ENCODE measurements around the gene PER3. TPM values are rescaled to one million over a fixed set of nuclear protein-coding genes. Genes with fewer than 3 reads are reported as not detected.
"Not testable (repeated sequence)": the region's sequence is repeated elsewhere in the genome, so short reads cannot be mapped to it uniquely, and the experiment has no call there.

PER3 gene
- total and polyA plus RNA-seq, 2 experiments from 2014 or later = 1.9 to 2.7 TPM

- TF ChIP-seq EZH2phosphoT487 (IDR thresholded peaks at IDR 0.05; ENCODE audit: low read depth, severe bottlenecking, unreplicated experiment) (no peak), CTCF (IDR thresholded peaks at IDR 0.05; ENCODE audit: poor library complexity) (no peak), EZH2 (IDR thresholded peaks at IDR 0.05; ENCODE audit: borderline replicate concordance) (no peak)
- Histone ChIP-seq H3K4me1 (ENCODE audit: insufficient read depth) (peaks cover 4% of the 10 kb centered on the region), H3K36me3 (replicated peaks; ENCODE audit: insufficient read depth, low read depth) (no peaks in the 10 kb centered on the region), H3K9me2 (replicated peaks; ENCODE audit: insufficient read depth) (no peaks in the 10 kb centered on the region), H3K79me2 (no peaks in the 10 kb centered on the region), H3K27me3 (no peaks in the 10 kb centered on the region), H3K4me2 (no peak overlapping the region), H2AFZ (no peak overlapping the region), H3K4me3 (no peak overlapping the region), H3K9me3 (ENCODE audit: low read depth) (peaks cover 13% of the 10 kb centered on the region), H3K27ac (no peak overlapping the region), H4K20me1 (ENCODE audit: insufficient read depth, poor library complexity, severe bottlenecking) (no peaks in the 10 kb centered on the region)
- no peak for DNase-seq (ENCODE audit: low spot score)
- 89% methylated on average over 5 of the region's 5 CpGs for WGBS (ENCODE audit: low lambda C conversion rate, missing lambda C conversion rate)
Observed at GRCh38 chr1:7786795-7787194, 2.7 kb downstream of the PER3 start.

- no peak overlapping the region for H3K27ac ChIP-seq
- H3K4me2 ChIP-seq = no peak overlapping the region
- no peak overlapping the region for H2AFZ ChIP-seq
- no peaks in the 10 kb centered on the region for H3K9me2 ChIP-seq (replicated peaks; ENCODE audit: insufficient read depth)
- no peaks in the 10 kb centered on the region for H3K36me3 ChIP-seq (replicated peaks; ENCODE audit: insufficient read depth, low read depth)
- peaks cover 13% of the 10 kb centered on the region for H3K9me3 ChIP-seq (ENCODE audit: low read depth)
- no peaks in the 10 kb centered on the region for H3K4me1 ChIP-seq (ENCODE audit: insufficient read depth)
- no peak for DNase-seq (ENCODE audit: low spot score)
- TF ChIP-seq EZH2phosphoT487 (IDR thresholded peaks at IDR 0.05; ENCODE audit: low read depth, severe bottlenecking, unreplicated experiment) = no peak
- TF ChIP-seq CTCF (IDR thresholded peaks at IDR 0.05; ENCODE audit: poor library complexity) = no peak
- no peak for TF ChIP-seq EZH2 (IDR thresholded peaks at IDR 0.05; ENCODE audit: borderline replicate concordance)
- 97% methylated on average over 5 of the region's 5 CpGs for WGBS (ENCODE audit: low lambda C conversion rate, missing lambda C conversion rate)
- no peak overlapping the region for H3K4me3 ChIP-seq
- H3K27me3 ChIP-seq = no peaks in the 10 kb centered on the region
- H3K79me2 ChIP-seq = no peaks in the 10 kb centered on the region
- no peaks in the 10 kb centered on the region for H4K20me1 ChIP-seq (ENCODE audit: insufficient read depth, poor library complexity, severe bottlenecking)
Observed at GRCh38 chr1:7789828-7790227, 5.7 kb downstream of the PER3 start.

GRCh38 chr1:7791027-7791426 lies 6.9 kb downstream of the PER3 start:
- H3K4me1 ChIP-seq (ENCODE audit: insufficient read depth); H3K4me3 ChIP-seq; DNase-seq (ENCODE audit: low spot score); H2AFZ ChIP-seq; H4K20me1 ChIP-seq (ENCODE audit: insufficient read depth, poor library complexity, severe bottlenecking); H3K4me2 ChIP-seq; H3K79me2 ChIP-seq; H3K36me3 ChIP-seq (replicated peaks; ENCODE audit: insufficient read depth, low read depth); H3K27ac ChIP-seq; H3K27me3 ChIP-seq; H3K9me2 ChIP-seq (replicated peaks; ENCODE audit: insufficient read depth): not testable (repeated sequence)
- WGBS (ENCODE audit: low lambda C conversion rate, missing lambda C conversion rate) = 98% methylated on average over 3 of the region's 3 CpGs
- peaks cover 13% of the 10 kb centered on the region for H3K9me3 ChIP-seq (ENCODE audit: low read depth)

- 87% methylated on average over 12 of the region's 12 CpGs for WGBS (ENCODE audit: low lambda C conversion rate, missing lambda C conversion rate)
Observed at GRCh38 chr1:7795406-7795805, 11.3 kb downstream of the PER3 start.

More at GRCh38 chr1:7795406-7795805, 11.3 kb downstream of the PER3 start:
- H4K20me1 ChIP-seq (ENCODE audit: insufficient read depth, poor library complexity, severe bottlenecking) = no peaks in the 10 kb centered on the region
- H3K79me2 ChIP-seq = no peaks in the 10 kb centered on the region
- no peaks in the 10 kb centered on the region for H3K4me1 ChIP-seq (ENCODE audit: insufficient read depth)
- peaks cover 7% of the 10 kb centered on the region for H3K9me3 ChIP-seq (ENCODE audit: low read depth)
- H3K27me3 ChIP-seq = no peaks in the 10 kb centered on the region
- no peaks in the 10 kb centered on the region for H3K36me3 ChIP-seq (replicated peaks; ENCODE audit: insufficient read depth, low read depth)
- no peak overlapping the region for H3K27ac ChIP-seq
- no peaks in the 10 kb centered on the region for H3K9me2 ChIP-seq (replicated peaks; ENCODE audit: insufficient read depth)
- H2AFZ ChIP-seq = no peak overlapping the region
- H3K4me2 ChIP-seq = no peak overlapping the region
- TF ChIP-seq EZH2 (IDR thresholded peaks at IDR 0.05; ENCODE audit: borderline replicate concordance) = no peak
- no peak for TF ChIP-seq EZH2phosphoT487 (IDR thresholded peaks at IDR 0.05; ENCODE audit: low read depth, severe bottlenecking, unreplicated experiment)
- no peak for TF ChIP-seq CTCF (IDR thresholded peaks at IDR 0.05; ENCODE audit: poor library complexity)
- DNase-seq (ENCODE audit: low spot score) = no peak
- H3K4me3 ChIP-seq = no peak overlapping the region
